Hematopoietic multipotent progenitor cell treated with erythropoietin and hydrocortisone succinate and interleukin-3 and kit ligand, for 4 days (in vitro differentiated cells): ENCODE data around the gene RAB4A.
A peak's percentile ranks its signal among the peaks of the same experiment; 100 is the strongest.
"Not testable (repeated sequence)": the region's sequence is repeated elsewhere in the genome, so short reads cannot be mapped to it uniquely, and the experiment has no call there.

ENCODE experiments used
- DNase-seq: peaks from one replicate; pipeline ENCODE4 v3.0.0-alpha.2; 2015

Gene RAB4A

DNA sequence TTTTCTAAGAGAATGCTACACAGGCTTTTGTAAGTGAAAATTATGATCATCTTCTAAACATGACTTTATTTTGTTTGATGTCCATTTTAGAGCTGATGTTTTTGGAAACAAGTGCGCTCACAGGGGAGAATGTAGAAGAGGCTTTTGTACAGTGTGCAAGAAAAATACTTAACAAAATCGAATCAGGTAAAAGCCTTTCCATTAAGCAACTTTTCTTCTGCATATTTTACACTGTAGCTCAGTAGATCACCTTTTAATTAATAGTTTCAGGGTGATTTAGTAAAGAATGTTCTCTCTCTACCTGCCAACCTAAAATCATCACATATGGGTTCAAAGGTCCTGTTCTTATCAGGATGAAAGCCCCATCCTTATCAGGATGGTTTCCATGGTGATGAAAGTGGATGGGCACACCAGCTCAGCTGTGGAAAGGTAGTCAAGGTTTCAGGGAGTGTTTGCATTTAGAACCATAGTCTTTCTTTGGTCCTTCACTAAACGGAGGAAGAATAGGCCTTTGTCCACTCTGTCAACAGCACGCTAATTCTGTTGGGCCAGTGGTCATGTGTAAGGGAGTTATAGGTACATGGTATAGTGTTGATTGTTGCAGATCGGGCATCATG lies 28.1 kb downstream of the RAB4A start:
- no peak for DNase-seq

DNA sequence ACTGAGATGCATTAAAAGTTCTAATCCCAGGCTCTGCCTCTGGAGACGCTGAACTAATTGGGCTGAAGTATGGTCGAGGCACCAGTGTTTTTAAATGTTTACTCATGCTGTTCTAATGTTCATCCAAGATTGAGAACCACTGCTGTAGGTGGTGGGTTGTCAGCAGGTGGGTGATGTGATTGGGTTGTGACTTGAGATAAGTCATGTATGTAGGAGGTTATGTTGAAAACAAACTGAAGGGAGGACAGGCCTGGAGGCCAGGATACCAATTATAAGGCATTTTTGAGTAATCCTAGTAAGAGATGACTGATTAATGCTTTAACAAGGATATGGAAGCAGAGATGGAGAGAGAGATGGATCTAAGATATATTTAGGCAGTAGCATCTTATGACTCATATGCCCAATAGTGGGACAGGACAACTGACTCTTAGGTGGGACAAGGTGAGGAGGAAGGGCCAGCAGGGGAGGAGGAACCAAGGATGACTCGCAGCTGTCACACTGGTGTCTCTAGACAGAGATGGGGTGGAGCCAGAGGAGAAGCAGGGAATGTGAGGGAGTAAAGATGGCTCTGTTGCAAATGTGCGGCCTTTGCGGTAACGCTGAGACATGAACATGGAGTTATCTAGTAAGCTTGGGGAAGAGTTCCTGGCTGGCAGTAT lies 29.3 kb downstream of the RAB4A start:
- DNase-seq, result no peak

GRCh38 chr1:229302740-229303139 lies 31.8 kb downstream of the RAB4A start:
- DNase-seq, result no peak

DNA sequence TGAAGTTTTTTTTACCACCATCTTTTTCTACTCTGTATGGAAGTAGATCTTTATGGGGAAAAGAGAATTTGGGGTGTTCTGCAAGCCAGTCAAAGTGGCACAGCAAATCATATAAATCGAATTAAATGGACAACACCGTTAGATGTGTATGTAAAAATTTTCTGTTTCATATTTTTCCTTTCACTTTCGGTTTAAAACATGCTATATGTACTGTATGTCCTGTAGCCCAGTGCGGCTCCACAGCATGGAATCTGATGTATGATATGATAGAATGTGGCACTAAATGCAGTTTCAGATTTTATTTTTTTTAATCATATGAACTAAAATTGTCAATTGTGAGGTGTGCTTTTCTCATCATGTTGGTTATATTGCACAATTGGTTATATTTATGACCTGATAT lies 32.9 kb downstream of the RAB4A start:
- DNase-seq, result no peak

DNA sequence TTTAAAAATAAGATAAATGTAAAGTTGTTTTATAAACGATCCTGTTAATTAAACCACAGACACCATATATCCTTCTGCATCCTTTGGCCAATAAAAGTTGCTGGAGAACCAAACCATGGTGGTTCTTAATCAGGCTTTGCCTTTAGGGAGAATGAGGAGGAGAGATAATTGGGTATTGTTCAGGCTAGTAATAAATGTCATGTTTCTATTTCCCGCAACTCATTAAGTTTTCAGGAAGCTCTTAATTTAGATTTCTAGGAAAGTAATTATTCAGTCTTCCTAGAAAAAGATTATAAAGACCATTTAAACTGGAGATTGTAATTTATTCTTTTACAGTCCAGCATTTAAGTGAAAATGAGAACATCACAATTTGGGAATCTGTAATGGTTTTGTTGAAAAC lies 34.5 kb downstream of the RAB4A start:
- DNase-seq, result peak; percentile 22

DNA sequence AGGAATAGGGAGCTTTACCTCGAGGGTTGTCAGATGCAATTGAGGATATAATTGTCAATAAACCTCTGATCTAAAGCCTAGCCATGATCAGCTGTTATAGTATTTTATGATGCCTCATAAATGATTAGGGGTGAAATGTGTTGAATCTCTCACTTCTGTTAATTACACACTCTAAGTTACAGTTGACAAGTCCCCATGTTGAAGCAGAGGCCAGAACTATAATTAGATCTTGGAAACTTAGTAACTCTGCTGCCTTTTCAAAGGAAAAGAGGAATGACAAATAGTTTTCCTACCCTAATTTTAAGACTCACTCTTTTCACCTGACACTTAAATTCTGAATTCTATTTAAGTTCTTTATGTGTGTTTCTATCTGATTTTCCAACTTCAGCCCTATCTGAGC lies 38.2 kb downstream of the RAB4A start:
- DNase-seq, result no peak

GRCh38 chr1:229309684-229310083 lies 38.8 kb downstream of the RAB4A start:
- no peak for DNase-seq

GRCh38 chr1:229310833-229311232 lies 39.9 kb downstream of the RAB4A start:
- no peak for DNase-seq

DNA sequence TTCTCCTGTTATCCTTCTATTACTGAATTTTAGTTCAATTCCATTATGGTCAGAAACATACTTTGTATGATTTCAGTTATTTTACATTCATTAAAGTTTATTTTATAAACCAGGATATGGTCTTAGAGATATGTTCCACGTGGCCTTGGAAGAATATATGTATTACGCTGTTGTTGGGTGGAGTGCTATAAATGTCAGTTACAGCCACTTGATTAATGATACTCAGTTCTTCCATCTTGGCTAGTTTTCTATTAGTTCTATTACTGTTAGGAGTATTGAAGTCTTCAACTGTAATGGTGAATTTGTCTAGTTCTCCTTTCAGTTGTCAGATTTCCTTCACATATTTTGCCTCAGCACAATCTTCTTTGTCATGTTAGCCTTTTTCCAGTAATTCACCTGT lies 45.3 kb downstream of the RAB4A start:
- no peak for DNase-seq

- no peak for DNase-seq
Observed at GRCh38 chr1:229318056-229318455, 47.1 kb downstream of the RAB4A start.

DNA sequence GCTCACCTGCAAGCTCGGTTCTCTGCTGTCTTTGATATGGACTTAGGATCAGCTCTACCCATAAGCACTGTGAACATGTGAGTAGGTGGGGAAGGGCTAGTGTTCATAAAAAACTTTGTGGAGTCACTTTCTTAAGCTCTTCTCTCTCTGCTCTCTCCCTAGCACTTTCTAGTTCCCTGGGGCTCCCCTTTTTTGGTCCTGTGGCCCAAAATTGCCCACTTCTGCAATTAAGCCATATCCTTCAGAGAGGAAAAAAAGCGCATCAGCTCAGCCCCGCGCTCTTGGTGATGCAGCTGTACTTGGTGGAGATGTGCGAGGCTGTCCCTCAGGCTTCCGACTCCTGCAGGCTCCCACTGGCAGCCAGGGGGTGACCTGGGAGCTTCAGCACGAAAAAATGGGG lies 48.6 kb downstream of the RAB4A start:
- no peak for DNase-seq

- no peak for DNase-seq
Observed at GRCh38 chr1:229323201-229323600, 52.3 kb downstream of the RAB4A start.

- no peak for DNase-seq
Observed at GRCh38 chr1:229323885-229324553, 53.1 kb downstream of the RAB4A start.

GRCh38 chr1:229325401-229325800 lies 54.5 kb downstream of the RAB4A start:
- DNase-seq, result no peak

GRCh38 chr1:229325853-229326487 lies 55.1 kb downstream of the RAB4A start:
- no peak for DNase-seq

DNA sequence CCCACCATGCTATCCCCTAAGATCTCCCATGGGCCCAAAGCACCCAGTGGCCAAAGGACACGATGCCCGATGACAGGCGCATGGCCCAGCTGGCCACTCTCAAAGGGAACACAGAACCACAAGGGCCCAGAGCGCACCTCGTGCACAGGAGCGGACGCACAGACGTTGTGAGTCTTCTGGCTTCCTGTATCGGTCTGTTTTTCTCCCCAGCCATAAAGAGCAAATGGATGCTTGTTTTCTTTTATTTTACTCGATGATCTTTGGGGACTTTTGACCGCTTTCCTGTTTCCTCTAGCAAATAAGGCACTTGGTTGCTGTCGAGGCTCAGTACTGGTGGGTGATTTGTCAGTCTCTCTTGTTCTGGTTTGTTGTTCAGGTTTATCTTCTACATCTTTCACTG lies 55.7 kb downstream of the RAB4A start:
- DNase-seq, result no peak

GRCh38 chr1:229327765-229328164 lies 56.9 kb downstream of the RAB4A start:
- DNase-seq, result not testable (repeated sequence)

DNA sequence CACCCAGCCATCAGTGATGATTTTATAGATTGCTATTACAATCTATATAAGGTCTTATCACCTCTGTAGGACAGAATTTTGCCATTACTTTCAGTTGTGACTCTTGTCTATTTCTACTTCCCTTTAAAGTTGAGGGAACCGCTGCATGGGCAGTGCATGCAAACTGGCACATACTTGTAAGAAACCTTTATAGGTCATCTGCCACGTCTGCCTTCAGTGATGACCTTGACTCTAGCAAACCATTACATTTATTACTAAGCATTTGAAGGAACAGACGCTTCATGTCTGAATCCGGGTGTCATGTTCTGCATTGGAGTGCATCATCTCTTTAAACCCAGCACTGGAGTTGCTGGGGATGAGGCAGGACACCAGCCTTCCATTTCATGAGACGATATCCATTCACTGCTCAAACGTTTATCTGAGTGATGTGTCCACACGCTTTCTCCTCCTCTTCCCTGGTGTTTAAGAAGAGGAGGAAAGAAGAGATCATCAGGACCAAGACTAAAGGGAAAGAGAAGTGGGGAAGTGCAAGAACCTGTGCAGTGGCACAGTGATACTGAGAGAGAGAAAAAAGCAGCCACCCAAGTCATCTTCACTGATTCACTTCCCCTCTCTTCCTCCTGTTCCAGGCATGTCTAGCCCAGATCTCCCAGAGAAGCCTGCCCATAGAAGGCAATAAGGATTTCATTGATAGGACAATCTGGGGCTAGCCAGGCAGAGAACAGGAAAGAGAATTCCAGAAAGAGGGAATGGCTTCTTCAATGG lies 57.9 kb downstream of the RAB4A start:
- DNase-seq, result no peak

- no peak for DNase-seq
Observed at GRCh38 chr1:229334269-229334668, 63.4 kb downstream of the RAB4A start.

- DNase-seq, result no peak
Observed at GRCh38 chr1:229334716-229335115, 63.8 kb downstream of the RAB4A start.

DNA sequence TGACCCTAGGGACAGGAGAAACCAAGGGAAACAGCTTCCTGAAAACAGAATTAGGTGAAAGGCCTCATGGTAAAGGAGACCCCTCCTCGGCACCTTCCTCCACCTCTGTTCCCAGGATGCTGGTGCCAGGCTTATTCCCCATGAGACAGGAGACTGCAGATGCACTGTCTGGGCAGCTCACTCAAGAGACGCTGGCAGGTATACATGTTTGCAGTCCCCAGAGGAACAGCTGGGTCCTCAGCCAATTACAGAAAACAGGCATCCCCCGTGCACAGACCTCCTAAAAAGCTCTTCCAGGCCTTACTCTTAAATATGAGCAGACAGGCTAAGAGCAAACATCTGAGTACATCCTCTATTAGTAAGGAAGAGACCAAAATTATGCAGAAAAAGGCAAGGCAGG lies 65.4 kb downstream of the RAB4A start:
- DNase-seq, result no peak

DNA sequence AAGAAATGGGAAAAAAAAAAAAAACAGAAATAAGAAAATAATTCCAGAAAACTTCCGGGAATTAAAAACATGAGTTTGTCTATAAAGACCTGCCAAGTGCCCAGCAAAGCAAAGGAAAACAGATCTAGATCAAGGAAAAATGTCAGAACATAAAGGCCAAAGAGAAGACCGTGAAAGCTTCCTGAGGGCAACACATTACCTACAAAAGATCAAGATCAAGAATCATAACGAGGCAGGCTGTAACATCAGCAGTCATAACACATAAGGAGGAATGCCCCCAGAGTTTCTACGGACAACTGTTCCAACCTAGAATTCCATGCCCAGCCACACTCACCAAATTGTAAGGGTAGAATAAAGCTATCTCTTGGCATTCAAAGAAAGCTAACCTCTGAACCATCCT lies 68.2 kb downstream of the RAB4A start:
- DNase-seq, result no peak

- peak; percentile 29 for DNase-seq
Observed at GRCh38 chr1:229339520-229339919, 68.6 kb downstream of the RAB4A start.
